GM19395 (cell line): ENCODE data around the gene FGD6.
"Not testable (repeated sequence)": the region's sequence is repeated elsewhere in the genome, so short reads cannot be mapped to it uniquely, and the experiment has no call there.

Experiments
- ATAC-seq: cut with Tn5 transposase; IDR thresholded peaks from one replicate; pipeline ENCODE4 v1.9.1; 2021; ENCODE audit warnings: mild to moderate bottlenecking, moderate library complexity; ENCODE audit not compliant: unreplicated experiment

The FGD6 gene

GRCh38 chr12:95096852-95097251 lies 120.4 kb downstream of the FGD6 start:
- ATAC-seq, result no peak

- no peak for ATAC-seq
Measured at GRCh38 chr12:95096378-95096777, 120.9 kb downstream of the FGD6 start.

DNA sequence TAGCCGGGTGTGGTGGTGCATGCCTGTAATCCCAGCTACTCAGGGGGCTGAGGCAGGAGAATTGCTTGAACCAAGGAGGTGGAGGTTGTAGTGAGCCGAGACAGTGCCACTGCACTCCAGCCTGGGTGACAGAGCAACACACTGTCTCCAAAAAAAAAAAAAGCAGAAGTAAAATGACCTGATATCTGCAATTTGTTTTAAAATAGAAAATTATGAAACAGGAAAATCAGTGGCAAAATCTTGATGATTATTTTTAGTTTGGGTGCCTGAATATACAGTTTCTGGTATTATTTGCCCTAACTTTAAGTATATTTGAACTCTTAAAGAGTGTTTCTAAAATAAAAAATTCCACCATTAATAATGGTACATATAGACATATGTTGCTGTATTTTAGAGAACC lies 121.4 kb downstream of the FGD6 start:
- not testable (repeated sequence) for ATAC-seq

- ATAC-seq, result no peak
Measured at GRCh38 chr12:95089462-95089861, 127.8 kb downstream of the FGD6 start.

DNA sequence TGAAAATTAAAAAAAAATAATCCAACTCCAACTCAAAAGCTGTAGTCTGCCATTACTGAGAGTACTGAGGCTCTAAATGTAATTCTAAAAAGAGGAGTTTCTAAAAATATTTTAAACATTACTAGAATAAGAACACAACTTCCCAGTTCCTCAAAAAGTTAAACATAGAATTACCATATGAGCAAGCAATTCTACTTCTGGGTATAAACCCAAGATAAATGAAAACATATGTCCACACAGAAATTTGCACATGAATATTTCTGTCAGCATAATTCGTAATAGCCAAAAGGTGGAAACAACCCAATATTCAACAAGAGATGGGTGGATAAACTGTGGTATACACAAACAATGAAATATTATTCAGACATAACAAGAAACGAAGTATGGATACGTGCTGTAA lies 128.9 kb downstream of the FGD6 start:
- ATAC-seq, result peak; percentile 69

DNA sequence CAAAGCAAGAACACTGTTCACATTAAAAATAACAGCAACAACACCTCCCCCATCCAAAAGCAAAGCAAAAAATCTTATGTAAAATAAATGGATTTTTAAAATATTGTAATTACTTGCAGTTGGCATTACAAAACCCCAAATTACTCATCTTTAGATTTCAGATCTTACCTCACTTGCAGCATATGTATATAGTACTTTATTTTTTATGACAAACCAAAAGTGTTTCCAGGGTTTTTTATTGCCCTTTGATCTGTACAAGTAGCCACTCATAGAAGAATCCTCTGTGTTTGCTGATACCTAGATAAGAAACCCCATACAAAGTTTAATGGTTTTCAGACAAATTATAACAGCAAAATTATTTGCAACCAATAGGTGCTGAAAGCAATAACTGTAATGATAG lies 131.7 kb downstream of the FGD6 start:
- no peak for ATAC-seq

GRCh38 chr12:95083938-95084337 lies 133.3 kb downstream of the FGD6 start:
- ATAC-seq, result no peak

- ATAC-seq, result no peak
Measured at GRCh38 chr12:95083471-95083870, 133.8 kb downstream of the FGD6 start.

- no peak for ATAC-seq
Measured at GRCh38 chr12:95077341-95077740, 139.9 kb downstream of the FGD6 start.

DNA sequence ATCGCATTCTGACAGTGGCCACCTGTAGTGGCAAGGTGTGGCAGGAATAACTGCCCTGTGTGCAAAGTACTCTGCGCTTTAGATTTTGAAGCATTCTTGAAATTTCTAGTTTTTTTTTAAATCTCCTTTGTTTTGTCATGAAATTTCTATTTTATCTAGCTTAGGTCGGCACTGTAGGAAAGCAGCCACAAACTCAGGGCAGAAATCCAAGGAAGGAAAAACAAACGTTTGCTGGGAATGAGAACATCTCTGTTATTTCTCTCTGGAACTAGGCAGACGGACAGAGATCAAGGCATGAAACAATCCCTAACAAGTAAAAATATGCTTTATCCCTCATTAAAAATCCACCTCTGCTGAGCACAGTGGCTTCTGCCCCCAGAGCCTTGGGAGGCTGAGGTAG lies 142.5 kb downstream of the FGD6 start:
- ATAC-seq, result no peak

GRCh38 chr12:95073698-95074520 lies 143.4 kb downstream of the FGD6 start:
- peak; percentile 4 for ATAC-seq

- ATAC-seq, result peak; percentile 93
Measured at GRCh38 chr12:95072900-95073697, 144.2 kb downstream of the FGD6 start, which contains the start of gene NR2C1. Gene NR2C1 (minus strand): TSS chr12:95073618. CDS start chr12:95067384, 6,234 bp downstream.

DNA sequence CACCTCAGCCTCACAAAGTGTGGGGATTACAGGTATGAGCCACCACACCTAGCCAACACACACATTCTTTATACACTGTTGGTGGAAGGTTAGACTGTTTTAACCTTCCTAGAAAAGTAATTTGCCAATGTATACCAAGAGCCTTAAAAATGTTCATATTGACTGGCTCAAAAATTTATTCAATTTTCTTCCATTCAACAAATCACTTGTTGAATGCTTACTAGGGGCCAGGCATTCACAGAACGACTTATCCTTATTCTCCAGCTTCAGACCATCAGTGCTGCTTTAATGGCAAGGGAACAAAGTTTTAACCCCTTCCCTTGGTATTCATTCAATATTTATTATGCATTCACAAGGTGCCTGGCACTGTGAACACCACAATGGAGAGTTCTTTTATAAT lies 146.9 kb downstream of the FGD6 start:
- ATAC-seq, result no peak

GRCh38 chr12:95066091-95066855 lies 151.0 kb downstream of the FGD6 start:
- no peak for ATAC-seq

GRCh38 chr12:95060951-95061350 lies 156.3 kb downstream of the FGD6 start:
- ATAC-seq, result no peak

DNA sequence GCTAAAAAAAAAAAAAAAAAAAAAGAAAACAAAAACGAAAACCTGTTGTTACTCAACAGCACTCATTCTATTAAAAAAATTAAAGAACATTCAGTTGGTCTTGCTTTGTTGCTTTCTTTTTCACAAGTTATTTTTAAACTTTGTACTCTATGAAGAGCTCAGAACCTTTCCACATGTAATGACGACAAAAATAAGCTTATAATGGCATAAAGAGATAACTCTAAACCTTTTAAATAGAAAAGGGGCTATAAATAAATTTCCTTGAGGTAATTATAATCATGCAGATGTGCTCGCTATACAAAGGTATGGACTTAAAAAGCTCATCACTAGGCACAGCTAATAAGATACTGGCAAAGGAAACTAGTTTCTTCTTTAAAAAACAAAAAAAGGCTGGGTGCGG lies 157.3 kb downstream of the FGD6 start:
- no peak for ATAC-seq

GRCh38 chr12:95057424-95057823 lies 159.8 kb downstream of the FGD6 start:
- no peak for ATAC-seq

DNA sequence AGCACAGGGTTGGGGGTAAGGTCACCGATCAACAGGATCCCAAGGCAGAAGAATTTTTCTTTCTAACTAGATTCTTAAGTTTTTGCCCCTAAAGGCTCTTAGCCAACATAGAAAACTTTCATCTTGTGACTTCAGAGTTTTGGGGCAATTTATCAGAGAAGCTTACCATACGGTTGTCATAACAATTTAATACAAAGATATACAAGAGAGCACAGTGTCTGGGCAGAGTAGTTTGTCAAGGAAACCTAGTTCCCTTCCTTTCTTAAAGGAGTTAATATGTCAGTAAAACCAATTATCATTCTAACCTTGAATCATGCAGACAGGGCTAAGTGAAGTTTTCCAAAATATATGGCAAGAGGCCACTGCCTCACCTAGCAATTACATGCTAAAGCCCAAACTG lies 162.2 kb downstream of the FGD6 start:
- ATAC-seq, result no peak

- ATAC-seq, result no peak
Measured at GRCh38 chr12:95054206-95054605, 163.1 kb downstream of the FGD6 start.

- no peak for ATAC-seq
Measured at GRCh38 chr12:95051241-95051640, 166.0 kb downstream of the FGD6 start.

DNA sequence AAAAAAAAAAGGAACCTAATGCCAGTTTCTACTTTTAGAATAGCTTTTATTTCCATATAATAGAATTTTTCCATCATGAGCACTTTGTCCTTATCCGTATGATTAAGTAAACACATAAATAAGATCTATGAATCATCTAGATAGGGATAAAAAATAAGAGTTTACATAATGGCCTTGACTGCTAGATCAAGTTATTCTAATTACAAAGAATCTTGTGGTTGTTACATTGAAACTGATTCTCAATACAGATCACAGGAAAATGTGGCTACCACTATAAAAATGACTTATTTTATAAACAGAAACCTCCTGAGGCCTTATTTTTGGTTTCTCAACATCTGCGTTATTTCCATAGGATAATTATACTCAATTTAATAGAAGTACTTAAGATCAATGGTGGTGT lies 179.4 kb downstream of the FGD6 start:
- no peak for ATAC-seq
